Hematopoietic multipotent progenitor cell treated with erythropoietin and hydrocortisone succinate and interleukin-3 and kit ligand, for 6 days (in vitro differentiated cells): ENCODE measurements around the gene NLRP13.

Experiments used
- DNase-seq: peaks from one replicate; pipeline ENCODE4 v3.0.0-alpha.2; 2015

Gene NLRP13

DNA sequence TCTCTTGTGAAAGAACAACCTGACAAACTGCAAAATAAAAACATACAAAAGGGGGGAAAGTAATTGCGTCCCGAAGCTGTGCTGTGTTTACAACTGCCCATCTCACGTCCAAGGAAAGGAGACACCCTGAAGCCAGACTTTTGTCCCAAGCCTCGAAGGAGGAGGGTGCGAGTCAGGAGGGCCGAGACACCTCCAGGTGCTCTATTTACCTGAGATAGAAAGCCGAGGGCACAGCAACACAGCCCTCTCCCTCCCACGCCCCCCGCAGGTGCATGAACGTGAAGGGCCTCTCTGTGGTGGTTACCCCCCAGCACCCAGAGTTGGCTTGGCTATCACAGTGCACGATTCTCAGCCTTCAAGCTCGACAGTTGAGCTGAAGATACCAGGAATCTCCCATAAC, 33.2 kb downstream of the NLRP13 start:
- no peak for DNase-seq

GRCh38 chr19:55882626-55883025, 49.5 kb downstream of the NLRP13 start:
- DNase-seq, result no peak

GRCh38 chr19:55877211-55877610, 54.9 kb downstream of the NLRP13 start:
- no peak for DNase-seq

DNA sequence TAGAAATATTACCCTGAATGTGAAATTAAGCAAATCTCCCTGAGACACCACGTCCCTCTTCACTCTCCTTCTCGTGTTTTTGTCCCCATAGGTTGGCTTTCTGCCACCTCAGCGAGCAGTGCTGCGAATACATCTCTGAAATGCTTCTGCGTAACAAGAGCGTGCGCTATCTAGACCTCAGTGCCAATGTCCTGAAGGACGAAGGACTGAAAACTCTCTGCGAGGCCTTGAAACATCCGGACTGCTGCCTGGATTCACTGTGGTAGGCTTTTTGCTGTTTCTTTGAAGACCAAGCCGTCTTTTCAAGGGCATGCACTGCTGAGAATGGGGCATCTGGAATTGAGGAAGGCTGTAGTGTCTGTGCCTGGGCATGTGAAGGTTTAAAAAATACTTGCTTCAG, 61.4 kb downstream of the NLRP13 start:
- no peak for DNase-seq

- DNase-seq, result no peak
These were observed 65.0 kb downstream of the NLRP13 start for GRCh38 chr19:55867101-55867500.

- DNase-seq, result no peak
These were observed 65.6 kb downstream of the NLRP13 start for GRCh38 chr19:55866521-55866920.

DNA sequence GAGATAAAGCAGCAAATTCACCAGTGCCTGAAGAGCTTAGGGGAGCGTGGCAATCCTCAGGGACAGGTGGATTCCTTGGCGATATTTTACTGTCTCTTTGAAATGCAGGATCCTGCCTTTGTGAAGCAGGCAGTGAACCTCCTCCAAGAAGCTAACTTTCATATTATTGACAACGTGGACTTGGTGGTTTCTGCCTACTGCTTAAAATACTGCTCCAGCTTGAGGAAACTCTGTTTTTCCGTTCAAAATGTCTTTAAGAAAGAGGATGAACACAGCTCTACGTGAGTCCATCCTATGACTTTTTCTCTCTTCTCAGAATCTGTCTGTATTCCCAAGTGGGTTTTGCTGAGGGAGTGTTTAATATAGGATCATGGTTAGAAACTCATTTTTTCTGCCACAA, 73.2 kb downstream of the NLRP13 start:
- no peak for DNase-seq

- no peak for DNase-seq
These were observed 73.7 kb downstream of the NLRP13 start for GRCh38 chr19:55858401-55858800.

DNA sequence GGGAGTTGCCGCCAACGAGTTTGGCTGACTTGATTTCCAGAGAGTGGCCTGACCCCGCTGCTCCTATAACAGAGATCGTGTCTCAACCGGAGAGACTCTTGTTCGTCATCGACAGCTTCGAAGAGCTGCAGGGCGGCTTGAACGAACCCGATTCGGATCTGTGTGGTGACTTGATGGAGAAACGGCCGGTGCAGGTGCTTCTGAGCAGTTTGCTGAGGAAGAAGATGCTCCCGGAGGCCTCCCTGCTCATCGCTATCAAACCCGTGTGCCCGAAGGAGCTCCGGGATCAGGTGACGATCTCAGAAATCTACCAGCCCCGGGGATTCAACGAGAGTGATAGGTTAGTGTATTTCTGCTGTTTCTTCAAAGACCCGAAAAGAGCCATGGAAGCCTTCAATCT, 74.2 kb downstream of the NLRP13 start:
- no peak for DNase-seq

DNA sequence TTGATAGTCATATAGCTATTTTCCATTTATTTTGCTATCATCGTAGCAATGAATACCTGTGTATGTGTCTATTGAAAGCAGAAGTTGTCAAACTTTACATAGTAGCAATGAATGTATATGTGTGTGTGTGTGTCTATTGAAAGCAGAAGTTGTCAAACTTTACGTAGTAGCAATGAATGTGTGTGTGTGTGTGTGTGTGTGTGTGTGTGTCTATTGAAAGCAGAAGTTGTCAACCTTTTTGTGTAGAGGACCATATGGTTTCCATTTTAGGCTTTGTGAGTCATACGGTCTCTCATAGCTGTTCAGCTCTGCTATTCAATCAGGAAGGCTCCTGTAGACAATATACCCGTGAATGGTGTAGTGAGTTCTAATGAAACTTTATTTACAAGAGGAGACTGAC, 75.0 kb downstream of the NLRP13 start:
- no peak for DNase-seq

DNA sequence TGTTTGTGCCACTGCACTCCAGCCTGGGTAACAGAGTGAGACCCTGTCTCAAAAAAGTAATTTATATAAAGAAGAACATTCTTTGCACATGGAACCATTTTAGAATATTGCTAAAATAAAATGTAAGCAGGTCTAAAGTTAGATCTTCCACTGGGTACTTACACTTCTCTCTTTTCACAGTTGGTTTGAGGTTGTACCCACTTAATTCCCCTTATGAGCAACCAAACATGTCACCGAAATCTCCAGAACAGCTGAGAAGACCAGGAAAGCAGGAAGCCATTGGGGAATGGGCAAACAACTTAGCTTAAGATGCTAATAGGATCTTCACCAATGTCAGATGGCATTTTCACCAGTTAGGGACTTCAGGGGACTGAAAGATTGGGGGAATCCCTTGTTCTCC, 77.0 kb downstream of the NLRP13 start:
- DNase-seq, result no peak
